Ramos (cell line): ENCODE results near the gene BUD31.

ENCODE experiments used
- in situ Hi-C: fragments of 300-500 bp; cut with MboI; formaldehyde crosslinking; loops from one replicate; pipeline ENCODE4 v1.14.3; 2022; ENCODE audit warnings: low sequenced_read_pairs; ENCODE audit not compliant: unreplicated experiment

BUD31 gene

DNA sequence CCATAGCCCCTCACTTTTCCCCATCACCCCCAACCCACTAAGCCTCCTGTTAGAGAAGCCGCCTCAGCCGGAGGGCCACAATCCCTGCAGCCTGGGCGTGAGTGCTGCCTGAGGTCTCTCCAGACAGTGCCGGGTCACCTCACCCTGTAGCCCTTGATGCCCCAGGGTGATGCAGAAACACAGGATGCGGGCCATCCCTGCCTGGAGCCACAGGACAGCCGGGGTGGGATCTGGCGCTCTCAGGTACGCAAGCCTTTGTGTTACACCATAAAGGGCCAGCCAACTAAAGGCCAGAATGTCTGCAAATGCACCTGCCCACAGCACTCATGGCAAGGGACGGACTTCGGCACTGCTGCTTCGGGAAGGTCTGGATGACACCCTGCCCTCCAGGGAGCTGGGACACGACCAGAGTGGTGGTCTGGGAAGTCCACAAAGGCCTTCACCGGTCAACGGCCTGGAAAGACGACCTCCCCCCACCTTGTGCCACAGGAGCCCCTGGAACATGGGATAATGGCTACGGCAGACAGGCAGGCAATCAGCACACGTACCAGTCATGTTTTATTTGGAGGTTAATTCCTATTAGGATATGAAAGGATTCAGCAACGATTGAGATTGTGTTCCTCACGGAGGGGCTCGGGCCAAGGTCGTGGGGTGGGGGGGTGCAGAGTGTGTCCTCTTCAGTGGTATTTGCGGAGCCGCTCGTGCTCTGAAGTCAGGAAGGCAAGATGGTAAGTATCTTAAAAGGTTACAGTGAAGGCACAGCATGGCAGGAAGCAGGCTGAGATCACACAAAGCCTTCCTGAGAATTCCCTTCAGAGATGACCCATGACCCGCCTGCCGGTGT is 49.1 kb downstream of the BUD31 start:
- in situ Hi-C loops, result no loop called here

DNA sequence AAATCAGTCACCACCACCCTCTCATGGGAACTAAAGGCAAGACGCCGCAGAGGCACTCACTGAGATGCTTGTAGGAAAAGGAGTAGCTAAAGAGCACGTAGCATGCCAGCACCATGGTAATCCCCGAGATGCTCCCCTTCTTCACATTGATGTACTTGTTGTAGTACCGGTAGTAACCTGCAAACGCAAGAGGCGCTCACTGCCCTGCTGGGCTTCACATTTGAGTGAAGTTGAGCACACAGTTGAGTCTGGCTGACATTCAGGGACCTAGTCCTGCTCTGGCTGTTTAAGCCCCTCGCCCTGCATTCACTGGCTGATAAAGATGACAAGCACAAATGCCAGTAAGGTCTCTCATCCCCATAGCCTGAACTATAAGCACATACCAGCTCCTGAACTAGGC is 50.3 kb downstream of the BUD31 start:
- in situ Hi-C loops, result no loop called here

DNA sequence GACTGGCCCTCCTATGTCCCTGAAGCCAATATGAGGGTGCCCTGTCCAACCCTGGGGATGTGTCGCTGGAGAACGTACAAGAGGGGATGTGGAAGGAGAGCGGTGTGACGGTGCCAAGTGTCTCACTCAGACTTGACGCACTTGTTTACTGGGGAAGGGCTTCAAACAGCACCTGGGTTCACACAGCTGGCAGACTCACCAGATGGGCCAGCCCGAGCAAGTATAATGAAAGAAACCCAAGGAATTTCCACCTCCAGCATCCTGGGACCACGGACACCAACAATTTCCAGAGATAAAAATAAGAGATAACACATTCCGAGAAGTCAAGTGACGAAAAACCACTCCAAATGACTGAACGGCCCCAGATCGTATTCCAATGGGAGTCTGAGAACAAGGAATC is 51.9 kb downstream of the BUD31 start:
- in situ Hi-C loops, result no loop called here

DNA sequence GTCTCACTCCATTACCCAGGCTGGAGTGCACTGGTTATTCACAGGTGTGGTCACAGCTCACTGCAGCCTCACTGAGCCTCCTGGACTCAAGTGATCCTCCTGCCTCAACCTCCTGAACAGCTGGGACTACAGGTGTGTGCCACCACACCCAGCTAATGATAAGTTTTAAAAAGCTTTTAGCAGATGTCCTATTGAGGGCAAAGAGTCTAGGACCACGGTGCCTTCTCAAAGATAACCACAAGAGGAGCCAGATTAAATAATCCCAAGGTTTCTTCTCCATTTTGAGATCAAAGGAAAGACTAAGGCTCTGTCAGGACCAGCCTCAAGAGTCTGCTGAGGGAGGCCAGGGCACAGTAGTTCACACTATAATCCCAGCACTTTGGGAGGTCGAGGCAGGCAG is 52.5 kb downstream of the BUD31 start:
- in situ Hi-C loops, result no loop called here

DNA sequence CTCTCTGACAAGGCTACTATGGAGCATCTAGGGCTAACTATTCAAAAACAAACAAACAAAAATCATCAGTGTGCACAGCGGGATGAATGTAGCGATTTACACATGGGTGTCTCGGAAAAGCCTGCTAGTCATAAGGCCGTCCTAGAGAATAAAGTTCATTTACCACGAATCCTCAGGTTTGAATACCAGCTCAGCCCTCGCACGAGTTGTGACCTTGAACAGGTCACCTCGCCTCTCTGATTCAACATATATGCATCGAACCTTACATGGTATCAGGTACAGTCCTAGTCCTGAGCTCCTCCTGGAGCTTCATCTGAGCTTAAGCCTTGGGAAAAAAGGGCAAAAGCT is 56.6 kb downstream of the BUD31 start:
- in situ Hi-C loops, result no loop called here

- in situ Hi-C loops, result no loop called here
Measured at GRCh38 chr7:99468336-99468918, 59.7 kb downstream of the BUD31 start.
